SK-N-MC (cell line): Measurements from ENCODE around the gene ELK4.
A peak's percentile ranks its signal among the peaks of the same experiment; 100 is the strongest.

ENCODE experiments used
- EZH2 ChIP-seq: fragments of 200-600 bp; sonication (generic); IDR thresholded peaks from one replicate; pipeline ENCODE4 v1.6.1; 2017; ENCODE audit warnings: antibody characterized with exemption
- POLR2AphosphoS5 ChIP-seq: IDR thresholded peaks from 2 replicates; pipeline ENCODE4 v1.6.1; 2012; ENCODE audit warnings: mild to moderate bottlenecking, low read depth, low read length, borderline replicate concordance

GRCh38 chr1:205569411-205570172 lies 62.2 kb downstream of the ELK4 start:
- TF ChIP-seq POLR2AphosphoS5: no peak
- TF ChIP-seq EZH2: peak; percentile 43
